Activated T-cell treated with anti-CD3 and anti-CD28 coated beads, Interleukin-2, amount 50 U/mL, for 1 hour (primary cell): Measurements from ENCODE around the gene PLA2G5.

Experiments
- DNase-seq: peaks from one replicate; pipeline ENCODE4 v3.0.0-alpha.2; 2020

The PLA2G5 gene

GRCh38 chr1:20093303-20093702 is 23.3 kb downstream of the PLA2G5 start:
- DNase-seq = no peak

- DNase-seq = no peak
Observed at GRCh38 chr1:20093940-20094391, 24.0 kb downstream of the PLA2G5 start.

- DNase-seq = no peak
Observed at GRCh38 chr1:20095564-20096434, 25.8 kb downstream of the PLA2G5 start.

DNA sequence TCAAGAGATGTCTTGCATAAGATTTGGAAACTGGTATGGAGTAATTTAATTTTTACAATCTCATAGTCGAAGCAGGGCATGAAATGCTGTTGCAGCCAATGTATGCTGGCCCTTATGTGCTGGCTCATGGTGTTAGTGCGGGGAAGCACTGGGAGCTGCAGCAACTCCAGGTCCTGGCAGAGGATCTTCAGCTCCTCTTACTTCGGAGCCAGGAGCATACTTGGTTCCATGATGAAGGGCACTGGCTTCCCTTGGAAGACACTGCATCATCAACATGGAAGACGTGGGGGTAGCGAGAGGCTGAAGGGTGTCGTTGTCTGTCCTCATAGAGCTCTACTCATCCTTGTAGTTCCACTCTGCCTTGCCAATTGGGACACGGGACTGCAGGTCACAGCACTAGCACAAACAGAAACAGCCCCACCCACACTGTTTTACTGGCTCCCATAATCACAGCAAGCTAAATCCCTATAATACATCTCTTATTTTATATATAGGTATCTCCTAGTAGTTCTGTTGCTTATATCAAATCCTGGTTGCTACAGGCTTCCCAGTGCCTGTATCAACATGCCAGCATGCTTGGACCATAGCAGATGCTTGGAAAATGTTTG is 26.9 kb downstream of the PLA2G5 start:
- DNase-seq = no peak

GRCh38 chr1:20099533-20099932 is 29.5 kb downstream of the PLA2G5 start:
- no peak for DNase-seq

DNA sequence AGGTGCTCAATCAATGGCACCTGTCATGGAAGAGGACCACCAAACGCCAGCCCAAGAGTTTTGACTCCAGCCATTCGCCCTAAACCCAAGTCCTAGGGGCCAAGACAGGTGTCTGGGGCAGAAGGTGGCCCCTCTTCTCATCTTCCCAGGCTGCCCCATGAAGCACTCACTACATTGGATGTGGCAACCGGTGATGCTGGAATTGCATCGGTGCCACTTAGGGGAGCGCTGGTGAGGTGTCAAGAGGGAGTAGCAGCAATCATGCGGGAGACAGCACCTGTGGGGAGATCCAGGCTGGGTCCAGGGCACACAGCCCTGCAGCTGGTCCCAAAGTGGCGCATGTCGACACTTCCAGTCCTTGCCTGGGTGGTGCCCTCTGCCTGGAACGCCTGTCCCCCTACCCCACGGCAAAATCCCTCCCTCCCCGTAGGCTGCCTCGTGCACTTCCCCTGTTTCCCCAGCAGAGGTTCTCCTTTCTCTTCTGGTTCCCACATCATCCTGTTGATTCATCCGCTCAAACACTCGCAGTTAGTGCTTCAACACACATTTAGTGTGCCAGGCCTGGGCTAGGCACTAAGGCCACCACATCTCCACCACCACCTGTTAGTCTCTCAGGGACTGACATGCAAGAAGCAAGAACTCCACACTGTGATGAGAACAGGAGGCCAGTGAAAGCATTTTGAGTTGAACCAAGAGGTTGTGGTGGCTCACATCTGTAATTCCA is 30.8 kb downstream of the PLA2G5 start:
- DNase-seq = no peak

- DNase-seq = no peak
Observed at GRCh38 chr1:20102875-20103274, 32.9 kb downstream of the PLA2G5 start.

- no peak for DNase-seq
Observed at GRCh38 chr1:20105856-20106255, 35.9 kb downstream of the PLA2G5 start.

GRCh38 chr1:20107351-20107750 is 37.4 kb downstream of the PLA2G5 start:
- DNase-seq = no peak

DNA sequence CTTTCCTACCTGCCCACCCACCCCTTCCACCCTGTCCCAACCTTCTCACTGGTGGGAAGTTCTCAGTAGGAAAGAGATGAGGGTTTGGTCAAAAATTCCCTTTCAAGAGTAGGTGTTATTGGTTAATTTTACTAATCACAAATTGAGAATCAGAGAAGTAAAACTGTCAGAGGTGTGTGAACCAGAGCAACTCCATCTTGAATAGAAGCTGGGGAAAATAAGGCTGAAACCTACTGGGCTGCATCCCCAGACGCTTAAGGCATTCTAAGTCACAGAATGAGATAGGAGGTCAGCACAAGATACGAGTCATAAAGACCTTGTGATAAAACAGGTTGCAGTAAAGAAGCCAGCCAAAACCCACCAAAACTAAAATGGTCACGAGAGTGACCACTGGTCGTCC is 37.8 kb downstream of the PLA2G5 start:
- DNase-seq = no peak

- no peak for DNase-seq
Observed at GRCh38 chr1:20108366-20109123, 38.6 kb downstream of the PLA2G5 start.

DNA sequence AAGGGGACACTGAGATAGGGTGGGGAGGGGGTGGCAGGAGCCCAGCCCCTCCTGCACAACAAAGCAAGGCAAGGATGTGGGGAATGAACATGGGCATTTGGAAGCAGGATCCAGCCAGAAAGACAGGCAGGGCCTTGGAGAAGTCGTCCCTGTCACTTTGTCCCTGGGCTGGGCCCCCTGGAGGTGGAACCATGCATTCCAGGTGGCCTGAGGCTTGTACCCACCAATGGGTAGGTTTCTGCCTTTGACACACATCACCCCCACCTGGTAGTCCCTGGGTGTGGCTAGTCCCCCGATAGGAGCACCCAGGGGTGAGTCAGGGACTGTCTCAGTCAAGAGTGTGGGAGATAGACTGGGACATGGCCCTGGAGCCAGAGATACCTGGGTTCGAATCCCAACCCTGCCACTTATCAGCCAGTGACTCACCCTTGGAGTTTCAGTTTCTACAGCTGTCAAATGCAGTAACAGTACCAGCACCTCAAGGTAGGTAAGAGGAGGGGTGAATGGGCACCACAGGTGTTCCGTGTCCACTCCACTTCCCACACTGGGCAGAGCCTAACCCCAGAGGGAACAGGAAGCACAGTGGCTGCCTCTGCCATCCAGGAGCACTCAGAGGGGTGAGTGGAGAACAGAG is 39.3 kb downstream of the PLA2G5 start:
- DNase-seq = no peak

GRCh38 chr1:20110679-20111078 is 40.7 kb downstream of the PLA2G5 start:
- no peak for DNase-seq

DNA sequence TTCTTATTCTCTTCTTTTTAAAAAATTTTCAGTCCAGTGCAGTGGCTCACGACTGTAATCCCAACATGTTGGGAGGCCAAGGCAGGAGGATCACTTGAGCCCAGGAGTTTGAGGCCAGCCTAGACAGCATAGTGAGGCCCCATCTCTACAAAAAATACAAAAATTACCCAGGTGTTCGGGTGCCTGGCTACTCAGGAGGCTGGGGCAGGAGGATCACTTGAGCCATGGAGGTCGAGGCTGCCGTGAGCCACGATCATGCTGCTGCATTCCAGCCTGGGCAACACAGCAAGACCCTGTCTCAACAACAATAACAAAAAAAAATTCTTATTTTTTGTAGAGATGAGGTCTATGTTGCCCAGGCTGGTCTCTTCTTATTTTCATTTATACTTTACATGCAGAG is 41.5 kb downstream of the PLA2G5 start:
- no peak for DNase-seq

DNA sequence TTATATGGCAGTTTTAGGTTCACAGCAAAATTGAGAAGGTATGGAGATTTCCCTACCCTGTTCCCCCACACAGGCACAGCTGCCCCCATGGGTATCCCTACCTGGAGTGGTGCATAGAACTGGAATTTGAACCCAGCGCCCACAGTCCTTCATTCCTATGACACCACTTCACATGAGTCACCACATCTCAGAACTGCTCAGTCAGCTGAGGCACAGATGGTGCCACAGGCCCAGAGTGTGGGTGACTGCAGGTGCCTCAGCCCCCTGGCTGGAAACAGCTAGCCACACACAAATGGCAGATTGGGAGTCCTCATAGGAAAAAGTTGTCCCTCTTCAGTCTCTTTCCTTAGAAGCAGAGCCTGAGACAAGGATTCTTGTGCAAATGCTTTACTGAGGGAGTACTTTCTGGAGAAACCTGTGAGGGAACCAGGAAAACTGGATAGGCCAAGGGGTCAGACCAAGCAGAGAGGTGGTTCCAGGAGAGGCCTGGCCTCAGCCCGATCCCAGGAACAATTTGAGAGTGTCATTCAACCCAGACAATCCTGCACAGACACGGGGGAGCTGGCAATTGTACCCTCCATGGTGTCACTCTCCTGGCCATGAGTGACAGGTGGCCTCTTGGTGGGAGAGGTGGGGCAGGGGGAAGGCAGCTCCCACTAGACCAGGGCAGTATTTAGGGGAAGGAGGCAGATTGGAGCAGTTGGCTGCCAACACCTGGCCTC is 42.4 kb downstream of the PLA2G5 start:
- no peak for DNase-seq

DNA sequence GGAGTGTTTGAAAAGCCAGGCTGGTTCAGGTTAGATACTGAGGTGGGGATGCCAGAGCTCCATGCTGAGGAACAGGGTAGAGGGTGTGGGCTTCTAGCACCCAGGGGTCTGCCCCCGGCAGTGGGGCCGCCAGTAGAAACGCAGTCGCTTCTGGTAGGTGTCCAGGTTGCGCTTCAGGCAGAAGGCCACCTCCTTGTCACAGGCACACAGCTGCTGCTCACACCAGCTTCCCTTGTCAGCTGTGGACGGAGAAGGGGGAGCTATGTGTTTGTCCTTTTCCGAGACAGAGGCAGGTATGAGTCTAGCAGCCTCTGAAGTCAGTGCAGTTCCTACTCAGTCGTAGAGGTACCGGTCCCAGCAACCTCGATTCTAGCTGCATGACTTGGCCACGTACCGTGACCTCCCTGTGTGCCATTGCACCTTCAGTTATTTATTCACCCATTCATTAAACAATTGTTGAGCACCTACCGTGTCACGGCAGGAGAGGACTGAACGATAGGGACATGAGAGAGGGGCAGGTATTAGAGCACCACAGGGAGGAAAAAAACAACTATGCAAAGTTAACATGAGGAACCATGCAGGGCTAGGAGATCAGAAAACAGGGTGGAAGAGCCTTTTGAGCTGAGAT is 44.1 kb downstream of the PLA2G5 start:
- no peak for DNase-seq

GRCh38 chr1:20115479-20115878 is 45.5 kb downstream of the PLA2G5 start:
- no peak for DNase-seq

GRCh38 chr1:20115916-20116315 is 45.9 kb downstream of the PLA2G5 start:
- DNase-seq = no peak

- DNase-seq = no peak
Observed at GRCh38 chr1:20117236-20117635, 47.2 kb downstream of the PLA2G5 start.

DNA sequence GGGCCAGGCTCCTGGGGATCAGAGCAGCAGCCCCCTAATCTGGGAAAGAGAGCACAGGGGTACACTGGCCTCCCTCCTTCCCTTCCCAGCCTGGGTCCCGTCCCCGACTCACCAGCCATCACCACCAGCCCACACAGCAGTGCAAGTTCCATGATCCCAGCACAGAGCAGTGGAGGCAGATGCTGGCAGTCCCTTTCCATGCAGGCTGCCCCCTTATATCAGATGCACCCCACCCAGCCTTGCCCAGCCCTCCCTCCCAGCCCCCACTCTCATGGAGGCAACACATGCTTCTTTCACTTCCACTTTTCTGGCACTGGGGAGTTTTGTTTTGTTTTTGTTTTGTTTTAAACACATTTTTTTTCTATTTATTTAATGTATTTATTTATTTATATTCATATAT is 49.4 kb downstream of the PLA2G5 start, which contains the start of gene PLA2G2D:
PLA2G2D (minus strand) TSS at position 190 of the 400 bp plus-strand sequence; CDS start at position 152, 38 bp downstream.
- no peak for DNase-seq

DNA sequence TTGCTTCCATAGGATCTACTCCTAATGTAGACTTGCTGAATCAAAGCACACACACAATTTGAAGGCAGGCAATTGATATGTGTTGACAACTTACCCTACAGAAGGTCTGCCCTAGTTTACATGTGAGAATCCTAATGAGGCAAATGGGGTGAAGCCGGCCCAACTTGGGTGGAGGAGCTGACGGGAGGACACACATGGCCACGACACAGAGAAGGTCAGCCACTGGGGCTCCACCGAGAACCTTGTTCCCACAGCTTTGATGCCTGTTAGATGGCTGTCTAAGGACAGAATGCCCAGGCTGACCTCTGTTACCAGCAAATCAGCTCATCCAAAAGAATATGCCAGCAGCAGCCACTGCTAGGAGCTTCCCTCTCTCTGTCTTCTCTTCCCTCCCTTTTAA is 50.8 kb downstream of the PLA2G5 start:
- no peak for DNase-seq
